GM19397 (cell line): ENCODE results near the gene TTBK1.

Source experiments
- ATAC-seq: cut with Tn5 transposase; IDR thresholded peaks from one replicate; pipeline ENCODE4 v1.9.1; 2021; ENCODE audit warnings: mild to moderate bottlenecking, moderate library complexity; ENCODE audit not compliant: unreplicated experiment

Gene TTBK1

DNA sequence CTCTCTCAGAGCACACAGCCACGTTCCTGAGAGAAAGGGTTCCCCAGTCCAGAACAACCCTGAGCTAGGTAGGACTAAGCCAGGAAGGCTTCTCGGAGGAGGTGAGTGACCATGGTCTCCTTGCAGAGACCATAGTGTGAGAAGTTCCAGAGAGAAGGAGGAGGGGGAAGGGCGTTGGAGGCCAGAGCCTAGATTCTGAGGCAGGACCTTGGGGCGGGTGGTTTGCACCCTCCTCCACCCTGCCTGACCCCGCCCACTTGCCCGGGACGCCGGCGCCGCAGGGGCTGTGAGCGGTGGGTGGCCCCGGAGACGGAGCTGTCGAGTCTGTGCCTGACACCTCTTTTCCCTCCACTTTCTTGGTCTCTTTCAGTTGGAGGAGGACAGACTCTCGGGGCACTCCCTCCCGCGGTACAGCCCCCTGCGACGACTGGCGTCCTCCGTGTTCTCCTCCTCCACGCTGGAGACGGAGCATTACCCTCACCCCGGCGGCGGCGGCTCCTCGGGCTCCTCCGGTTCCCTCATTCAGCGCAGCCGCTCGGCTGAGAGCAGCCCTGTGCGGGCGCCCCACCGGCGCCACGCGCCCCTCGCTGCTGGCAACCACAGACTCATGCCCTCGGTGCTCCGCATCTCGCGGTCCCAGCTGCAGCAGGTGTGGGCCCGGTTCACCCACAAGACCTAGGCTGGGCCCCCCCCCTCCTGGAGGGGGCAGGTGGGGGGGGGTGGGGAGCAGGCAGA lies 26.2 kb downstream of the TTBK1 start:
- ATAC-seq: no peak

DNA sequence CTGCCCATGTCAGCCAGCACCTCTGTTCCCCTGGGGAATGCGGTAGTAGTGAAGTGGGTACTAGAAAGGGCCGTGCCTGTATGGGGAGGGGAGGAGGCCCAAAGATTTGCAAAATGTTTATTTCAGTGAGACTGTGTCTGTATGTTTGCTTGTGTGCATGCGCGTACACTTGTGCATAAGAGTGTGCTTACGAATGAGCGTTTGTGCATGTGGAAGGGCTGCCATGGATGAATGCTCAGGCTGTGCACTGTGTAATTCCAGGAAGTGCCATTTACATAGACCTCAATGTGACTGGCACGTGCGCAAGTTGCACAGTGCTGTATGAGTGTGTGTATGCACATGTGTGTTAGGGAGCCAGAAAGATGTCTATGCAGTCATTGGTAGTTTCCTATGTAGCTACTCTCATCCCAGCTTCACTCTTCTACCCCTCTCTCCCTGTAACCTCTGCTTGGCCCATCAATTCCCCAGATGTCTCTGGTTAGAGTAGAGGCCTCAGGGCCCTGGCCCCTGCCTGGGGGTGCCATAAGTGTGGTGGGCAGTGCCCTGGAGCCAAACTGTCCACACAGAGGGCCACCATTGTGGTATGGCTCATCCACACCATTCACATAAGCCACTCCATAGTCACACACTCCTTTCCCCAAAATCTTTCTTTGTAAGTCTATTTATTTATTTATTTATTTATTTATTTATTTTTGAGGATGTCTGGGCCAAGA lies 28.0 kb downstream of the TTBK1 start:
- ATAC-seq: no peak

DNA sequence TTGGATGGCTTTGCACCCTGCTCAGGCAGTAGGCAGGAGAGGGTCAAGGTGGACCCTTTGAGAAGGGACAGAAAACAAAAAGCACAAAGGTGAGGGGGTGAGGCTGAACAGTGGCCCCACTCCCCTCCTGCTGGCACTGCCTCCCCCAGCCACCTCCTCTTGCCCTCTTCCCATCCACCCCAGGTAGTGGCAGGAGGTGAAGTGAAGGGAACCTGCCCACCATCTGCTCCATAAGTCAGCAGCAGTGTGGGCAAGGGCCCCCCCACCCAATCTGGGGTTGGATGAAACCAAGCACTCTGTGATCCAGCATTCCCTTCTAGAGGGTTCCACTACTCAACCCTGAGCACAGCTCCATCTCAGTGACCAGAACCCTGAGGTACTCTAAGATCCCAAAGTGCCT lies 28.7 kb downstream of the TTBK1 start:
- ATAC-seq: no peak

DNA sequence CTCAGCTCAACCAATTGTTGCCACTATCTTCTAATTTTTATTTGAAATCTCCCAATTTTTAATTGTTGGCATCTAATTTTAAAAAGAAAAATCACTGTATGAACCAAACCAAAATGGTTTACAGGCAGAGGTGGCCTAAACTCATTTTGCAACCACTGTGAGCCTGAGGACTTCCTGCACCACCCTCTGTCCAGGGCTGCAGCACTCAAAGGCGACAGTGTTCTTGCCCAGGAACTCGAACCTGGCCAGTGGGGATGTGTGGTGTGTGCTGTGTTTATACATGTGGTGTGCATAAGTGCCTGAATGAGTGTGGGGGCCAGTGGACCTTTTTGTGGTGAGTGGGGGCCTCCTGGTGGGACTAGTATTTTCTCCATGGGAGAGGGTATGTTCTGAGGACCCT lies 30.4 kb downstream of the TTBK1 start:
- ATAC-seq: no peak

DNA sequence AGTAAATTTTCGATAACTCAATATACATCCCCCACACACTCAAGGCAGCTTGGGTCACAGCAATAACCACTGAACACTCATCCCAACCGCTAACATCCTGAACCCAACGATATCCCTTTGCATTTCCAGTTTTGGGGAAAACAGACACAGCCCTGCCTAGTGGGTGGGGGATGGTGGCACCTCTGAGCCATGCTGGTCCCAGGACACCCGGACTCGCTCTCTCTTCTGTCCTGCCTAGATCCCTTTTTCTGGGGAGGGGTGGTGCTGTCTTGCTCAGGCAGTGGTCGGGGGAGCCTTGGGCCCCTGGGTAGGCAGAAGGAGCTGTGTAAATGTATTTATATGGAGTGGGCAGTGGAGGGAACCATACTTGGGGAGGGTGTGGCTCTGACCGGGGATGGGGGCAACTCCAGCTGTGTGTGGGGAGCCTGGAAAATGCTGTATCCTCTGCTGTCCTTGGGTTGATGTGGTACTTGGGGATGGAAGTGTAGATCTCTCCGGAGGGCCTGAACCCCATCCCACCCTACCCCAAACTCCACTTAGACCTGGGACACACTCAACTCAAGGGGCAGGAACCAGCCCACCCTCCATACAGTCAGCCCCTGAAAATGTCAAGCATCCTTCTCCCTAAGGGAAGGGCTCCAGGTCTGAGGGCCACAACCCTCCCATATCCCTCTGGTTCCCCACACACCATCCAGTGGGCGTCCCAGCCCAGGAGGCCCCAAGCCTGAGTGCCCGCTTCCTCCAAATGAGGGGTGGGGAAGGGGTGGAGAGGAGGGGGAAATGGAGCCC lies 31.0 kb downstream of the TTBK1 start:
- ATAC-seq: no peak

DNA sequence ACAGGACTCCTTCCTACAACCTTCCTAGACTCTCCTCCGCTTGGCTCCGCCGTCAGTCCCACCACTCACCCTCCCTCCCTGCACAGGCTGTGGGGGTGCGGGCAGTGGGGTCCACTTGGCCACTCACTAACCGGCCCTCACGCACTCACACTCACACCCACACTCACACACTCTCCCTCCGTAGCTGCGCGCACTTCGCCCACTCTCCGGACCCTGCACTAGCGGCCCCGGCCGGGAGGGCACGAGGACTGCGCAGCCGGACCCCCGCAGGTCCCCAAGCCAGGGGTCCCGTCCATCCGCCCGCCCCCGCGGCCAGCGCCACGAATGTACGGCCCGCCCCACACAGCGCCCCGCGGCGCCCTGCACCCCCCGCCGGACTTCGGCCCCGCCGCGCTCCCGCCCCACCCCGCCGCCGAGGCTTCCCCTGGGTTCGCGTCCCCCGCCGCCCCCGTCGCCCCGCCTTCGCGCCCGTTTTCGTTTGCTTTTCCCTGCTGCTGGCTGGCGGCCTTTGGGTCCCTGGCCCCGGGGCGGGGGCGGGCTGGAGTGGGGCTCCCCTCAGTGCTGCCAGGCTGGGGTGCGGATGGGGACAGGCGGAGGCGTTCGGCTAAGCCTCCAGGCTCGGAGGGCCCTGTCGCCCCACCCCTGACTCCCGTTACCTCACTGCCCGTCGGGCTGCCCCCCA lies 31.8 kb downstream of the TTBK1 start:
- ATAC-seq: no peak

DNA sequence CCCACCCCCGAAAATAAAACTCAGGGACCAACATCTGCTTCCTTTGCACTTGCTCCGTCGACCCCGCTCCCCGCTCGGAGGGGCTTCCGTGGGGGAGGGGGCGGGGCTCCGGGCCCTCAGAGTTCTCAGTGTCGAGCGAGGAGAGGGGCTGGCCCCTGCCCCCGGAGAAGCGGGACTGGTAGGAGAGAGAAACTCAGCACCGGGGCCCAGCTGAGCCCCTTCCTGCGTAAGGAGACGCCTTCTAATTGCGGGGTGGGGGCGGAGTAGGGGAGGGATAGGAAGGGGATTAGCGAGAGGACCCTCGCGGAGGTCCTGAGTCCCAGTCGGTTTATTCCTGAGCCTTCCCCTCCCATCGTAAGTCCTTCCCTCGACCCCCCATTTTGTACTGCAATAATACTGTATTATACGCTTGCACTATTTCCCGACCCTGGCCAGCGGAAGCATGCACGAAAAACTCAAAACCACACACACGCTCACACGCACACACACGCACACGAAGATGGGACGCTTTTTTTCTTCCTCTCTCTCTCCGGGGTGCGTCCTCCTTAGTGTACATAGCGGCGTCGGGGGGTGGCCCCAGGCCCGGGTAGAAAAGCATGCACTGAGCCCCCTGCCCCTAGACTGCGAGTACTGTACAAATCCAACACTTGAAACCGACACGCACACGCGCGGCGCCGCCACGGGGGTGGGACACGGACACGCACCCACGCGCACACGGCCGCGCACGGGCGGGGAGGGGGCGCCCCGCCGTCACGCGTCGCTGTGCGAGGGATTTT lies 32.7 kb downstream of the TTBK1 start:
- no peak for ATAC-seq

DNA sequence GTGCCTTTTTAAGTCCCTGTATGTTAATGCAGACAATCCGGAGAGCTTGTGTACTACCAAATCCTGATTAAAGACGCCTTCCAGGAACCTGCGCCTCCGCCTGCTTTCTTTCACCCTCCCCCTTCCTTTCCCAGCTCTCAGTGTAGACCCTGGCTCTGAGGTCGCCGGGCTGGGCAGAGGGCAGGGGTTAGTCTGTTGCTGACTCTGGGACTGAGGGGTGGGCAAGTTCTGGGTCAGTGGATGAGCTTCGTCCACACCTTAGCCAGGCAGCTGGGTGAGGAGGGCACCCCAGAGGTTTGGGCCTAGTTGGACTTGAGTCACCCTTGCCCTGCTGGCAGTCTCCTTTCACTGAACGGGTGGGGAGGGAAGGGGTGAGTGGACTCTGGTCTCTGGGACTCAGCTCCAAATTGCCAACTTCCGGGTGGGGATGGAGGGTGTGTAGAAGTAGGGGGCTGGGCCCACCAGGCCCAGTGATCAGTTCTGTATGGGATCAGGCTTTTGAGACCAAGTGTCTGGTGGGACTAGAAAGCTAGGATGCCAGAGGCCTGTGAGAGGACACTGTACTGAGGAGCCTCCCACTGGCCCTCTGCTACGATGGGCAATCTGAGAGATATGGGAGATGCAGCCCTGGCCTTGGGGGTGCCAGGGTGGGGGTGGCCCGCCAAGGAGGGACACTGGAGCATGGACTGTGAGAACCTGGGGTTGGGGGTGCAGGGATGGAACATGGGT lies 33.5 kb downstream of the TTBK1 start:
- no peak for ATAC-seq

DNA sequence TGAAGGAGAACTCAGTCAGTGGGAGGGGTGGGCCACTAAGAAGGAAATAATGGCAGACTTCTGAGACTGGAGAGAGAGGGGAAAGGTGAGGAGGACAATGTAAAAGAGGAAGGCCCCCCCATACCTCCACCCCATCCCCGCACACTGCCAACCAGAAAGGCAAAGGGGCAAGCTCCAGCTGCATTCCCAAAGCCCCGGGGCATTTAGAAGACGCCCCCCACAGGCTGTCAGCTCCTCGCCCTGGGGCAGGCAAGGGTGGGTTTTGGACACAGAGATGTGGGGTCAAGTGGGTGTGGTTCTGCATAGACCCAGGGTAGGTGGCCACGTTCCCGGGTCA lies 34.0 kb downstream of the TTBK1 start:
- no peak for ATAC-seq

DNA sequence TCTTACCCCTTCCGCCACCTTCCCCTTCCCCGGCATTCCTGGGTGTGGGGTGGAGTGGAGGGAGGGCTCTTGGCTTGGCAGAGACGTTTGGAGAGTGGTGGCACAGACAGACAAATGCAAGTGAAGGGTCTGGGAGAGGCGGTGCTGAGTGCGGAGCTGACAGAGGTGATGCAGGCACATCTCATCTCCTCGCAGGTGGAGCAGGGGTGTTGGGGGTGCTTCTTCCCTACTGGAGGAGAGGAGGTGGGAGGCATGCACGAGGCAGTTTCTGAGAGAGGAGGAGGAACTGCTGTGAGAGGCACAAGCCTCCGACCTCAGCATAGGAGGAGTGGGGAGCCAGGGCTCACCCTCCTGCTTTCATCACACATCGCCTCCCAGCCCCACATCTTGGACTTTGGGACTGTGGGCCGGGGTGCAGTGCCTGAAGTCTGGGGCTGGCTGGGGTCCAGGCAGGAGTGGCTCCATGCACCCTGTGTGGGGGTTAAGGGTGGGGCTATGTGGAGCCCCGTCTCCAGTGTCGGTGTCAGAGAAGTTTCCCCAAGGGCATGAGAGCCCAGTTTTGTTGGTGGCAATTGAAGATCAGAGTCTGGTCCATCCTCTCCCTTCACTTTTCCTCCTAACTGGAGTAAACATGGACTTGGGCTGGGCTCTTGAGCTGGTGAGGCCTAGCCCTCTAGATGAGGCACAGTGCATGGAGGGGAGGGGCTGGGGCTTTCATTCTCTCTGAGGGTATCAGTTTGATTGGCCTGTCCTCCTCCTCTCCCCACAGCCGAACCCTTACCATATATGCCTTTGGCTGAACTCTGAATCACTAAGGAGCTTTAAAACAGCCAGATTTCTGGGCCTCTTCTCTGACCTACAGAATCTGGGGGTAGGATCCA lies 34.6 kb downstream of the TTBK1 start:
- ATAC-seq: no peak

DNA sequence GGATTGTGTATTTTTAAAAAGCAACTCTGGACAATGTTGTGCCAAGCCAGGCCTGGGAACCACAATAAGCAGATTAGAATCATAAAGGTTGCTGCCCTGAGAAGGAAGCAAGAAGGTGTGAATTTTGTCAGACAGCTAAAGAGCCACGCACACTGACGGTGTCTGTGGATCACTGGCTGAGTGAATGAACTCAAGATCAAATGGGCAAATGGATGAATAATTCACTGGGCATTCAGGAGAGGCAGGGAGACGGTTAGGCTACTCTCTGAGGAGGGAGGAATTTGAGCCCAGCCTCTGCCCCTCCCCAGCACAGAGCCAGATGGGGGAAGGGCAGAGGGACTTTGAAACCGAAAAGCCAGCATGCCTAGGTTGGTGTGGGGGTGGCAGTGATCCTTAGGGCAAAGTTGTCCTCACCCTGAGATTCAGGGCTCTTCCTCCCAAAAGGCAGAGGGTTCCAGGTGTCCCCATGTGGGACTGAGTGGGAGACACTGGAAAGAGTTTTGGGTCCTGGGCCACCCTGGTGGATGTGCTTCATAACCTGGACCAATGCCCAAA lies 35.3 kb downstream of the TTBK1 start:
- ATAC-seq: no peak

DNA sequence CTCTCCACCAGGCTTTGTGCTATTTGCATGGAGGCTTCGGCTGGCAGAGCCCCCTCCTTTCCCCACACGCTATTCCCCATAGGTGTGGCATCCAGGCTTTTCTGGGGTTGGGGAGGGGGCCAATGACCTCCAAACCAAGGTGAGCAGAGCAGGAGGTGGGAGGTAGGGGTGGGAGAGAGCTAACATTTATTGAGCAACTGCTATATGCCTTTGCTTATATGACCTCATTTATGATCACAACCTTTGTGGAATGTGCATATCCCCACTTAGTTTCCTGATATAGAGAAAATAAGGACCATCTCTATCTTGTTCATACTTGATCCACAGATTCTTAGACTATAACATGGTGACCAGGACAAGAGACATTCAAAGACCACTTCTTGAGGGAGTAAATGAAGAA lies 37.0 kb downstream of the TTBK1 start:
- ATAC-seq: no peak

DNA sequence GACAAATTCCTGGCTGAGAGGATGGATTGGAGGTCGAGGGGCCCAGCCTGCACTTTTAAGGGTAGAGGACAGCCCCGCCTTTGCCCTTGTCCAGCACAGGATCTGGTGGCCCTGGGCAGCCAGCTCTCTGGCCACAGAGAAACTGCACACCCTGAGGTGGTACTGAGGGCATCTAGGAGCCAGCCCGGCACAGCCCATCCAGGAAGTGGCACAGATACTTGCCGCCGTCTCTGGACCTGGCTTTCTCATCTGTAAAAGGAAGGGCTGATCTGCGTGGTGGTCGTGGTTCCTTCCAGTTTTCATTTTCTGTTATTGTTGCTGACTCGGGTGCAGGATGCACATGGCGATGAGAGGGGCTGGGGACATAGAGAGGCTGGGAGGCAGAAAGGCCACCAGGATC lies 38.8 kb downstream of the TTBK1 start:
- ATAC-seq: no peak

DNA sequence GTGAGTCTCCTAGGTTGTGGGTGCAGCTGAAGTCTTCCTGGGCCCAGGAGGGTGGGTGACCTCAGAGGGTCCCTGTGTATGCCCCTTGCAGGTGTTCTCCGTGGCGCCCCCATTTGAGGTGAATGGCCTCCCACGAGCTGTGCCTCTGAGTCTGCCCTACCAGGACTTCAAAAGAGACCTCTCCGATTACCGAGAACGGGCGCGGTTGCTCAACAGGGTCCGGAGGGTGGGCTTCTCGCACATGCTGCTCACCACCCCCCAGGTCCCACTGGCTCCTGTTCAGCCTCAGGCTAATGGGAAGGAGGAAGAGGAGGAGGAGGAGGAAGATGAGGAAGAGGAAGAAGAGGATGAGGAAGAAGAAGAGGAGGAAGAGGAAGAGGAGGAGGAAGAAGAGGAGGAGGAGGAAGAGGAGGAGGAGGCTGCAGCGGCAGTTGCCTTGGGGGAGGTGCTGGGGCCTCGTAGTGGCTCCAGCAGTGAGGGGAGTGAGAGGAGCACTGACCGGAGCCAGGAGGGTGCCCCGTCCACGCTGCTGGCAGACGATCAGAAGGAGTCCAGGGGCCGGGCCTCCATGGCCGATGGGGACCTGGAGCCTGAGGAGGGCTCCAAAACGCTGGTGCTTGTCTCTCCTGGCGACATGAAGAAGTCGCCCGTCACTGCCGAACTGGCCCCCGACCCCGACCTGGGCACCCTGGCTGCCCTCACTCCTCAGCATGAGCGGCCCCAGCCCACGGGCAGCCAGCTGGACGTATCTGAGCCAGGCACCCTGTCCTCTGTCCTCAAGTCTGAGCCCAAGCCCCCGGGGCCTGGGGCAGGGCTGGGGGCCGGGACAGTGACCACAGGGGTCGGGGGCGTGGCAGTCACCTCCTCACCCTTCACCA lies 39.6 kb downstream of the TTBK1 start:
- no peak for ATAC-seq

DNA sequence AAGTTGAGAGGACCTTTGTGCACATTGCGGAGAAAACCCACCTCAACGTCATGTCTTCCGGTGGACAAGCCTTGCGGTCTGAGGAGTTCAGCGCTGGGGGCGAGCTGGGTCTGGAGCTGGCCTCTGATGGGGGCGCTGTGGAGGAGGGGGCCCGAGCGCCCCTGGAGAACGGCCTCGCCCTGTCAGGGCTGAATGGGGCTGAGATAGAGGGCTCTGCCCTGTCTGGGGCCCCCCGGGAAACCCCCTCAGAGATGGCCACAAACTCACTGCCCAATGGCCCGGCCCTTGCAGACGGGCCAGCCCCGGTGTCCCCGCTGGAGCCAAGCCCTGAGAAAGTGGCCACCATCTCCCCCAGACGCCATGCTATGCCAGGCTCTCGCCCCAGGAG lies 40.2 kb downstream of the TTBK1 start:
- no peak for ATAC-seq

DNA sequence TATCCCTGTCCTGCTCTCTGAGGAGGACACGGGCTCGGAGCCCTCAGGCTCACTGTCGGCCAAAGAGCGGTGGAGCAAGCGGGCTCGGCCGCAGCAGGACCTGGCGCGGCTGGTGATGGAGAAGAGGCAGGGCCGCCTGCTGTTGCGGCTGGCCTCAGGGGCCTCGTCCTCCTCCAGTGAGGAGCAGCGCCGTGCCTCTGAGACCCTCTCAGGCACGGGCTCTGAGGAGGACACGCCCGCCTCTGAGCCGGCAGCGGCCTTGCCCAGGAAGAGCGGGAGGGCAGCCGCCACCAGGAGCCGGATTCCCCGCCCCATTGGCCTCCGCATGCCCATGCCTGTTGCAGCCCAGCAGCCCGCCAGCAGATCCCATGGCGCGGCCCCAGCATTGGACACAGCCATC lies 40.6 kb downstream of the TTBK1 start:
- no peak for ATAC-seq

DNA sequence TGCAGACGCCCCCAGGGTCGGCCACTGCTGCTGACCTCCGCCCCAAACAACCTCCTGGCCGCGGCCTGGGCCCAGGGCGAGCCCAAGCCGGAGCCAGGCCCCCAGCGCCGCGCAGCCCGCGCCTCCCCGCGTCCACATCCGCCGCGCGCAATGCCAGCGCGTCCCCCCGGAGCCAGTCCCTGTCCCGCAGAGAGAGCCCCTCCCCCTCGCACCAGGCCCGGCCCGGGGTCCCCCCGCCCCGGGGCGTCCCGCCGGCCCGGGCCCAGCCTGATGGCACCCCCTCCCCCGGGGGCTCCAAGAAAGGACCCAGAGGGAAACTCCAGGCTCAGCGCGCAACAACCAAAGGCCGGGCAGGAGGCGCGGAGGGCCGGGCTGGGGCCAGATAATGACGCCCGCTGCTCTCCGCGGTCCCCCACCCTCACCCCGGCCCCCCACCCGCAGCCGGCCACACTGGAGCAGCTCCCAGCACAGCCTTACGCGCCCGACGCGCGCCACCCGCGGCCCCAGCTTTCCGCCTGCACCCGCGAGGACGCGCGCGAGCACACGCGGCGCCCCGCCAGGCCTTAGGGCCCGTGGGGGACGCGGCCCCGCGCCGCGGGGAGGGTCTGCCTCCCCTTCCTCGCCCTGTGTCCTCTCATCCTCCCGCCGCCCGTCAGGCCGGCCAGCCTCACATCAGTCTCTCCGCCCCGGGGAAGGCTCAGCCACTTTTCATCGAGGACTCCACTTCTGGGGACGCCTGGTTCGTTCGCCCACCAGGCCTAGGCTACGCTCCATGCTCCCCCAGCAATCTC lies 41.9 kb downstream of the TTBK1 start:
- ATAC-seq: no peak
